Stimulated activated CD4-positive, alpha-beta T cell treated with anti-CD3 and anti-CD28 coated beads, TNF-alpha, amount 100 ng/mL, for 4 hours (primary cell): ENCODE data around the gene AGFG2.
A peak's percentile ranks its signal among the peaks of the same experiment; 100 is the strongest.

Experiments
- DNase-seq, 3 experiments: peaks; one replicate each; pipeline ENCODE4 v3.0.0-alpha.2; 2020; ENCODE audit warnings: low read depth in 3 of 3

Gene AGFG2

GRCh38 chr7:100572281-100572948, 33.4 kb downstream of the AGFG2 start:
- DNase-seq, result no peak

- no peak for DNase-seq
Measured at GRCh38 chr7:100572949-100573675, 34.1 kb downstream of the AGFG2 start.

GRCh38 chr7:100573691-100574361, 34.8 kb downstream of the AGFG2 start, which contains the start of gene SAP25:
Gene SAP25, minus strand, starts transcription at chr7:100573900. Its CDS starts 158 bp downstream, at chr7:100573742.
- DNase-seq, result no peak

- no peak for DNase-seq
Measured at GRCh38 chr7:100574362-100575205, 35.6 kb downstream of the AGFG2 start.

GRCh38 chr7:100575206-100575631, 36.2 kb downstream of the AGFG2 start:
- DNase-seq, result no peak

GRCh38 chr7:100575746-100576383, 36.9 kb downstream of the AGFG2 start:
- no peak for DNase-seq

GRCh38 chr7:100576384-100576993, 37.5 kb downstream of the AGFG2 start:
- no peak for DNase-seq

GRCh38 chr7:100577103-100577502, 38.1 kb downstream of the AGFG2 start:
- DNase-seq, result no peak

- DNase-seq, result no peak
Measured at GRCh38 chr7:100577507-100577906, 38.5 kb downstream of the AGFG2 start.

- DNase-seq, result no peak
Measured at GRCh38 chr7:100578246-100579183, 39.5 kb downstream of the AGFG2 start.

GRCh38 chr7:100580466-100581283, 41.7 kb downstream of the AGFG2 start:
- DNase-seq, result no peak

GRCh38 chr7:100582041-100582579, 43.1 kb downstream of the AGFG2 start:
- DNase-seq, result no peak

- DNase-seq, result no peak
Measured at GRCh38 chr7:100582650-100583049, 43.6 kb downstream of the AGFG2 start.

- peak in 1 of 3 experiments; percentile 29 for DNase-seq
Measured at GRCh38 chr7:100583132-100584053, 44.4 kb downstream of the AGFG2 start.

- DNase-seq, result no peak
Measured at GRCh38 chr7:100584054-100584682, 45.2 kb downstream of the AGFG2 start.

- DNase-seq, result no peak
Measured at GRCh38 chr7:100584683-100585510, 45.9 kb downstream of the AGFG2 start.
